ENCODE measurements around the gene WAS.

DNA sequence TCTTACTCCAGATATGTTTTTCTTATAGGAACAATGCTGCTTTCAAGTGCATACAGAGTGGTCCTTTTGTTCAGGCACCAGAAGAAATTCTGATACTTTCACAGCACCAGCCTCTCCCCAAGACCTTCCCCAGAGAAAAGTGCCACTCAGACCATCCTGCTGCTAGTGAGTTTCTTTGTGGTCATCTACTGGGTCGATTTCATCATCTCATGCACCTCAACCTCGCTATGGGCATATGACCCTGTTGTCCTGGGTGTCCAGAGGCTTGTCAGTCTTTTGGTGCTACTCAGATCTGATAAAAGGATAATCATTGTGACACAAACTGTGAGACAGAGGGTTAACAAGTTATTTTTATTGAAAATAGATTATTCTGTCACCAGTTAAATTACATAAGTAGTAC lies 46.8 kb upstream of the WAS start:
- TF ChIP-seq, protein P1, sequence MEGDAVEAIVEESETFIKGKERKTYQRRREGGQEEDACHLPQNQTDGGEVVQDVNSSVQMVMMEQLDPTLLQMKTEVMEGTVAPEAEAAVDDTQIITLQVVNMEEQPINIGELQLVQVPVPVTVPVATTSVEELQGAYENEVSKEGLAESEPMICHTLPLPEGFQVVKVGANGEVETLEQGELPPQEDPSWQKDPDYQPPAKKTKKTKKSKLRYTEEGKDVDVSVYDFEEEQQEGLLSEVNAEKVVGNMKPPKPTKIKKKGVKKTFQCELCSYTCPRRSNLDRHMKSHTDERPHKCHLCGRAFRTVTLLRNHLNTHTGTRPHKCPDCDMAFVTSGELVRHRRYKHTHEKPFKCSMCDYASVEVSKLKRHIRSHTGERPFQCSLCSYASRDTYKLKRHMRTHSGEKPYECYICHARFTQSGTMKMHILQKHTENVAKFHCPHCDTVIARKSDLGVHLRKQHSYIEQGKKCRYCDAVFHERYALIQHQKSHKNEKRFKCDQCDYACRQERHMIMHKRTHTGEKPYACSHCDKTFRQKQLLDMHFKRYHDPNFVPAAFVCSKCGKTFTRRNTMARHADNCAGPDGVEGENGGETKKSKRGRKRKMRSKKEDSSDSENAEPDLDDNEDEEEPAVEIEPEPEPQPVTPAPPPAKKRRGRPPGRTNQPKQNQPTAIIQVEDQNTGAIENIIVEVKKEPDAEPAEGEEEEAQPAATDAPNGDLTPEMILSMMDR (IDR thresholded peaks at IDR 0.05) = no peak
- no peak for TF ChIP-seq POLR2A (IDR thresholded peaks at IDR 0.05)

Measured in esophagus squamous epithelium (tissue), 4 donors.